Neural crest cell (in vitro differentiated cells): ENCODE measurements around the gene PRKAG2. TPM values are rescaled to one million over a fixed set of nuclear protein-coding genes. Genes with fewer than 3 reads are reported as not detected.
"Not testable (repeated sequence)": the region's sequence is repeated elsewhere in the genome, so short reads cannot be mapped to it uniquely, and the experiment has no call there.

Source experiments
- DNase-seq: peaks from one replicate; pipeline ENCODE4 v3.0.0; 2021; ENCODE audit warnings: low read depth, mixed read lengths, low spot score
- H3K27ac Mint-ChIP-seq: one replicate; pipeline ENCODE4 v1.8.0; 2021; ENCODE audit warnings: mild to moderate bottlenecking, mixed read lengths; ENCODE audit not compliant: unreplicated experiment
- H3K27me3 Mint-ChIP-seq: 2 replicates; pipeline ENCODE4 v1.8.0; 2021; ENCODE audit warnings: low read depth, mild to moderate bottlenecking, mixed read lengths
- H3K36me3 Mint-ChIP-seq: 2 replicates; pipeline ENCODE4 v1.8.0; 2021; ENCODE audit warnings: low read depth, mild to moderate bottlenecking, mixed read lengths
- H3K4me1 Mint-ChIP-seq: 2 replicates; pipeline ENCODE4 v1.8.0; 2021; ENCODE audit warnings: mixed read lengths
- H3K4me3 Mint-ChIP-seq: one replicate; pipeline ENCODE4 v1.8.0; 2021; ENCODE audit warnings: mild to moderate bottlenecking, mixed read lengths
- H3K9me3 Mint-ChIP-seq: 2 replicates; pipeline ENCODE4 v1.8.0; 2021; ENCODE audit warnings: mixed read lengths
- CTCF ChIP-seq: fragments of 200-600 bp; sonication (generic); conservative IDR thresholded peaks from 2 replicates; pipeline ENCODE4 v1.5.0; 2021; ENCODE audit warnings: antibody characterized with exemption, mild to moderate bottlenecking
- total RNA-seq: library from RNA; stranded (reverse); gene quantifications from 2 replicates; pipeline ENCODE4 v1.2.1, GENCODE V29; 2021

Gene PRKAG2
- total RNA-seq, 1 donor from 2014 or later = 12.5 TPM

GRCh38 chr7:151529842-151530241 is 347.1 kb downstream of the PRKAG2 start:
- Mint-ChIP-seq H3K27ac (no peak overlapping the region), H3K9me3 (peaks cover 24% of the 10 kb centered on the region), H3K27me3 (peaks cover 2% of the 10 kb centered on the region), H3K4me1 (no peaks in the 10 kb centered on the region), H3K36me3 (peaks cover 15% of the 10 kb centered on the region), H3K4me3 (no peak overlapping the region)
- DNase-seq = no peak
- TF ChIP-seq CTCF = no peak

GRCh38 chr7:151524845-151525244 is 352.1 kb downstream of the PRKAG2 start:
- no peak for TF ChIP-seq CTCF
- H3K27me3 Mint-ChIP-seq = peaks cover 2% of the 10 kb centered on the region
- H3K9me3 Mint-ChIP-seq = peaks cover 12% of the 10 kb centered on the region
- no peak for DNase-seq
- peaks cover 3% of the 10 kb centered on the region for H3K36me3 Mint-ChIP-seq
- no peak overlapping the region for H3K4me3 Mint-ChIP-seq
- peaks cover 4% of the 10 kb centered on the region for H3K4me1 Mint-ChIP-seq
- no peak overlapping the region for H3K27ac Mint-ChIP-seq

GRCh38 chr7:151524331-151524730 is 352.6 kb downstream of the PRKAG2 start:
- Mint-ChIP-seq H3K4me1 (peaks cover 6% of the 10 kb centered on the region), H3K36me3 (peaks cover 5% of the 10 kb centered on the region), H3K27me3 (peaks cover 2% of the 10 kb centered on the region), H3K27ac (no peak overlapping the region), H3K9me3 (peaks cover 12% of the 10 kb centered on the region), H3K4me3 (no peak overlapping the region)
- no peak for DNase-seq
- TF ChIP-seq CTCF = no peak

GRCh38 chr7:151520419-151521261 is 356.3 kb downstream of the PRKAG2 start:
- peaks cover 7% of the 10 kb centered on the region for H3K36me3 Mint-ChIP-seq
- no peak for DNase-seq
- peaks cover 2% of the 10 kb centered on the region for H3K9me3 Mint-ChIP-seq
- H3K27me3 Mint-ChIP-seq = no peaks in the 10 kb centered on the region
- peaks cover 32% of the 10 kb centered on the region for H3K4me1 Mint-ChIP-seq
- H3K4me3 Mint-ChIP-seq = peak overlapping the region; percentile 69
- no peak overlapping the region for H3K27ac Mint-ChIP-seq
- no peak for TF ChIP-seq CTCF

GRCh38 chr7:151519765-151520418 is 357.0 kb downstream of the PRKAG2 start, which contains the start of gene RHEB:
Gene RHEB (minus strand): TSS chr7:151519895. CDS start chr7:151519511, 384 bp downstream.
- H3K27ac Mint-ChIP-seq = peak within 1 kb of the TSS; percentile 97
- DNase-seq = peak; percentile 90
- H3K9me3 Mint-ChIP-seq = peaks cover 2% of the 10 kb centered on the region
- peaks cover 36% of the 10 kb centered on the region for H3K4me1 Mint-ChIP-seq
- H3K27me3 Mint-ChIP-seq = no peaks in the 10 kb centered on the region
- peaks cover 11% of the 10 kb centered on the region for H3K36me3 Mint-ChIP-seq
- TF ChIP-seq CTCF = no peak
- H3K4me3 Mint-ChIP-seq = peak within 1 kb of the TSS; percentile 99

GRCh38 chr7:151518947-151519764 is 357.8 kb downstream of the PRKAG2 start:
- peaks cover 36% of the 10 kb centered on the region for H3K4me1 Mint-ChIP-seq
- H3K27ac Mint-ChIP-seq = peak overlapping the region; percentile 95
- peak overlapping the region; percentile 99 for H3K4me3 Mint-ChIP-seq
- H3K36me3 Mint-ChIP-seq = peaks cover 14% of the 10 kb centered on the region
- H3K27me3 Mint-ChIP-seq, H3K9me3 Mint-ChIP-seq: not testable (repeated sequence)
- DNase-seq = peak; percentile 40
